Measurements from ENCODE around the gene GRIK4. TPM values are rescaled to one million over a fixed set of nuclear protein-coding genes. Genes with fewer than 3 reads are reported as not detected.

The GRIK4 gene
- polyA plus RNA-seq, 1 of the 3 experiments (the other 2 are of a cell fraction): 0.03 TPM

DNA sequence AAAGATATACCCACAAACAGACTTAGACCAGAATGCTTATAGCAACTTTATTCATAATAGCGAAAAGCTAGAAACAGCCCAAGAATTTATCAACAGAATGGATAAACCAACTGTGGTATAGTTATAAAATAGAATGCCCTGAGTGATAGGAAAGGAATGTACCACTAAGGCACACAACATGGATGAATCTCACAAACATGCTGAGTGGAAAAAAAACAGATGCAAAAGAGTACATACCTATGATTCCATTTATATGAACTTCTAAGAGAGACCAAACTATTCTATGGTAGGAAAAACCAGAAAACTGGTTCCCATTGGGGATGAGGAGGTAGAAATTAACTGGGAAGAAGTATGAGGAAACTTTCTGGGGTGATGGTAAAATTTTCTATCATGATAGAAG lies 40.4 kb upstream of the GRIK4 start:
- Histone ChIP-seq H3K9ac (no peak overlapping the region), H3K79me2 (ENCODE audit: insufficient read depth) (no peaks in the 10 kb centered on the region), H3K4me3 (ENCODE audit: low read depth in 2 of 2, low read length in 1 of 2) (no peak overlapping the region), H3F3A (replicated peaks; ENCODE audit: insufficient read depth) (peaks cover 14% of the 10 kb centered on the region), H3K36me3 (replicated peaks in 1 of 2; ENCODE audit: control insufficient read depth in 1 of 2, insufficient read depth in 2 of 2, low read length in 1 of 2) (peaks cover 76 to 84% of the 10 kb centered on the region in 2 experiments), H2AFZ (ENCODE audit: low read depth) (no peak overlapping the region), H3K27ac (ENCODE audit: low read depth in 2 of 2, low read length in 1 of 2) (peak overlapping the region in 1 of 2 experiments; percentile 24; a peak in 2 of 4 replicates), H3K9me3 (no peaks in the 10 kb centered on the region), H3K9me2 (no peaks in the 10 kb centered on the region), H3K4me2 (no peak overlapping the region), H3K4me1 (ENCODE audit: control insufficient read depth in 1 of 2, insufficient read depth in 2 of 2, low read depth in 1 of 2, low read length in 1 of 2) (no peaks in the 10 kb centered on the region), H4K20me1 (ENCODE audit: insufficient read depth) (no peaks in the 10 kb centered on the region), H3K27me3 (ENCODE audit: insufficient read depth) (no peaks in the 10 kb centered on the region)
- POLR2A ChIA-PET: no interaction called here
- 97% methylated on average over 1 of the region's 1 CpG for WGBS (ENCODE audit: low lambda C conversion rate)
- CTCF ChIA-PET: no interaction called here
- no peak for DNase-seq
- TF ChIP-seq ELF1 (IDR thresholded peaks at IDR 0.05) (no peak), PBX3 (IDR thresholded peaks at IDR 0.05) (0 out of 2 replicates have a peak, but pooled peaks have one; percentile 8), FOSL2 (IDR thresholded peaks at IDR 0.05; ENCODE audit: borderline replicate concordance, low read depth) (peak; percentile 49; the same call in 1 of the 2 replicates), TCF12 (IDR thresholded peaks at IDR 0.05) (peak; percentile 72), JUND (IDR thresholded peaks at IDR 0.05) (peak; percentile 34; the same call in 1 of the 2 replicates), SIN3A (IDR thresholded peaks at IDR 0.05; ENCODE audit: borderline replicate concordance, low read depth, low read length) (no peak), YY1 (IDR thresholded peaks at IDR 0.05; ENCODE audit: low read depth) (no peak)
- TF ChIP-seq, protein P1, sequence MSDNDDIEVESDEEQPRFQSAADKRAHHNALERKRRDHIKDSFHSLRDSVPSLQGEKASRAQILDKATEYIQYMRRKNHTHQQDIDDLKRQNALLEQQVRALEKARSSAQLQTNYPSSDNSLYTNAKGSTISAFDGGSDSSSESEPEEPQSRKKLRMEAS (IDR thresholded peaks at IDR 0.05; ENCODE audit: low read depth): no peak

- Histone ChIP-seq H3F3A (replicated peaks; ENCODE audit: insufficient read depth) (peaks cover 14% of the 10 kb centered on the region), H3K27me3 (ENCODE audit: insufficient read depth) (no peaks in the 10 kb centered on the region), H3K9me3 (no peaks in the 10 kb centered on the region), H3K27ac (ENCODE audit: low read depth in 2 of 2, low read length in 1 of 2) (no peak overlapping the region), H3K79me2 (ENCODE audit: insufficient read depth) (no peaks in the 10 kb centered on the region), H3K4me2 (no peak overlapping the region), H3K9me2 (no peaks in the 10 kb centered on the region), H2AFZ (ENCODE audit: low read depth) (no peak overlapping the region), H3K4me3 (ENCODE audit: low read depth in 2 of 2, low read length in 1 of 2) (no peak overlapping the region), H3K4me1 (ENCODE audit: control insufficient read depth in 1 of 2, insufficient read depth in 2 of 2, low read depth in 1 of 2, low read length in 1 of 2) (no peaks in the 10 kb centered on the region), H3K36me3 (replicated peaks in 1 of 2; ENCODE audit: control insufficient read depth in 1 of 2, insufficient read depth in 2 of 2, low read length in 1 of 2) (peaks cover 74 to 87% of the 10 kb centered on the region in 2 experiments), H4K20me1 (ENCODE audit: insufficient read depth) (no peaks in the 10 kb centered on the region), H3K9ac (no peak overlapping the region)
- DNase-seq: no peak
- 97% methylated on average over 3 of the region's 3 CpGs for WGBS (ENCODE audit: low lambda C conversion rate)
- CTCF ChIA-PET: no interaction called here
- TF ChIP-seq REST (IDR thresholded peaks at IDR 0.05; ENCODE audit: low read depth, low read length): no peak
- TF ChIP-seq MEF2A (IDR thresholded peaks at IDR 0.05; ENCODE audit: borderline replicate concordance, low read depth): no peak
- TF ChIP-seq, protein P2, sequence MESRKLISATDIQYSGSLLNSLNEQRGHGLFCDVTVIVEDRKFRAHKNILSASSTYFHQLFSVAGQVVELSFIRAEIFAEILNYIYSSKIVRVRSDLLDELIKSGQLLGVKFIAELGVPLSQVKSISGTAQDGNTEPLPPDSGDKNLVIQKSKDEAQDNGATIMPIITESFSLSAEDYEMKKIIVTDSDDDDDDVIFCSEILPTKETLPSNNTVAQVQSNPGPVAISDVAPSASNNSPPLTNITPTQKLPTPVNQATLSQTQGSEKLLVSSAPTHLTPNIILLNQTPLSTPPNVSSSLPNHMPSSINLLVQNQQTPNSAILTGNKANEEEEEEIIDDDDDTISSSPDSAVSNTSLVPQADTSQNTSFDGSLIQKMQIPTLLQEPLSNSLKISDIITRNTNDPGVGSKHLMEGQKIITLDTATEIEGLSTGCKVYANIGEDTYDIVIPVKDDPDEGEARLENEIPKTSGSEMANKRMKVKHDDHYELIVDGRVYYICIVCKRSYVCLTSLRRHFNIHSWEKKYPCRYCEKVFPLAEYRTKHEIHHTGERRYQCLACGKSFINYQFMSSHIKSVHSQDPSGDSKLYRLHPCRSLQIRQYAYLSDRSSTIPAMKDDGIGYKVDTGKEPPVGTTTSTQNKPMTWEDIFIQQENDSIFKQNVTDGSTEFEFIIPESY (IDR thresholded peaks at IDR 0.05; ENCODE audit: borderline replicate concordance, low read depth): no peak
- POLR2A ChIA-PET: no interaction called here
Observed at GRCh38 chr11:120471994-120472393, 39.6 kb upstream of the GRIK4 start.

All from SK-N-SH (cell line).